ENCODE results near the gene KCNQ4.

Gene KCNQ4

GRCh38 chr1:40834968-40835545, 51.5 kb downstream of the KCNQ4 start:
- Histone ChIP-seq H3K4me2 (ENCODE audit: low read length) (no peak overlapping the region), H3K36me3 (ENCODE audit: control insufficient read depth, low read length) (no peaks in the 10 kb centered on the region), H3K9me2 (replicated peaks; ENCODE audit: control insufficient read depth, low read length) (no peaks in the 10 kb centered on the region), H3K9me3 (ENCODE audit: control insufficient read depth, insufficient read depth, low read length) (no peaks in the 10 kb centered on the region), H3K4me1 (ENCODE audit: control insufficient read depth, low read length) (no peaks in the 10 kb centered on the region), H3K27me3 (ENCODE audit: control insufficient read depth, low read length) (no peaks in the 10 kb centered on the region), H3K79me2 (ENCODE audit: control insufficient read depth, low read length) (no peaks in the 10 kb centered on the region), H3K27ac (ENCODE audit: low read depth, low read length) (no peak overlapping the region), H3K4me3 (ENCODE audit: low read length) (no peak overlapping the region), H3F3A (ENCODE audit: control insufficient read depth, insufficient read depth) (no peaks in the 10 kb centered on the region), H4K20me1 (ENCODE audit: control insufficient read depth, insufficient read depth, low read depth, low read length) (no peaks in the 10 kb centered on the region)
- no peak for TF ChIP-seq CTCF (IDR thresholded peaks at IDR 0.05; ENCODE audit: low read depth, low read length, poor library complexity, severe bottlenecking)
- no peak for TF ChIP-seq EZH2phosphoT487 (IDR thresholded peaks at IDR 0.05; ENCODE audit: borderline replicate concordance, low read length)

GRCh38 chr1:40836283-40836682, 52.7 kb downstream of the KCNQ4 start:
- no peaks in the 10 kb centered on the region for H3K79me2 ChIP-seq (ENCODE audit: control insufficient read depth, low read length)
- H3K4me1 ChIP-seq (ENCODE audit: control insufficient read depth, low read length) = no peaks in the 10 kb centered on the region
- no peaks in the 10 kb centered on the region for H3K36me3 ChIP-seq (ENCODE audit: control insufficient read depth, low read length)
- no peaks in the 10 kb centered on the region for H4K20me1 ChIP-seq (ENCODE audit: control insufficient read depth, insufficient read depth, low read depth, low read length)
- no peaks in the 10 kb centered on the region for H3K9me3 ChIP-seq (ENCODE audit: control insufficient read depth, insufficient read depth, low read length)
- H3K9me2 ChIP-seq (replicated peaks; ENCODE audit: control insufficient read depth, low read length) = no peaks in the 10 kb centered on the region
- TF ChIP-seq CTCF (IDR thresholded peaks at IDR 0.05; ENCODE audit: low read depth, low read length, poor library complexity, severe bottlenecking) (no peak), EZH2phosphoT487 (IDR thresholded peaks at IDR 0.05; ENCODE audit: borderline replicate concordance, low read length) (no peak)
- H3K27me3 ChIP-seq (ENCODE audit: control insufficient read depth, low read length) = no peaks in the 10 kb centered on the region
- H3K4me3 ChIP-seq (ENCODE audit: low read length) = no peak overlapping the region
- no peak overlapping the region for H3K4me2 ChIP-seq (ENCODE audit: low read length)
- H3F3A ChIP-seq (ENCODE audit: control insufficient read depth, insufficient read depth) = no peaks in the 10 kb centered on the region
- no peak overlapping the region for H3K27ac ChIP-seq (ENCODE audit: low read depth, low read length)

- Histone ChIP-seq H4K20me1 (ENCODE audit: control insufficient read depth, insufficient read depth, low read depth, low read length) (no peaks in the 10 kb centered on the region), H3K9me2 (replicated peaks; ENCODE audit: control insufficient read depth, low read length) (no peaks in the 10 kb centered on the region), H3K79me2 (ENCODE audit: control insufficient read depth, low read length) (no peaks in the 10 kb centered on the region), H3K36me3 (ENCODE audit: control insufficient read depth, low read length) (no peaks in the 10 kb centered on the region), H3F3A (ENCODE audit: control insufficient read depth, insufficient read depth) (no peaks in the 10 kb centered on the region), H3K4me1 (ENCODE audit: control insufficient read depth, low read length) (no peaks in the 10 kb centered on the region), H3K27ac (ENCODE audit: low read depth, low read length) (no peak overlapping the region), H3K27me3 (ENCODE audit: control insufficient read depth, low read length) (no peaks in the 10 kb centered on the region), H3K9me3 (ENCODE audit: control insufficient read depth, insufficient read depth, low read length) (no peaks in the 10 kb centered on the region), H3K4me3 (ENCODE audit: low read length) (no peak overlapping the region), H3K4me2 (ENCODE audit: low read length) (no peak overlapping the region)
- no peak for TF ChIP-seq EZH2phosphoT487 (IDR thresholded peaks at IDR 0.05; ENCODE audit: borderline replicate concordance, low read length)
Observed at GRCh38 chr1:40837601-40838000, 54.0 kb downstream of the KCNQ4 start.

- Histone ChIP-seq H3K27ac (ENCODE audit: low read depth, low read length) (no peak overlapping the region), H3K9me3 (ENCODE audit: control insufficient read depth, insufficient read depth, low read length) (no peaks in the 10 kb centered on the region), H3K27me3 (ENCODE audit: control insufficient read depth, low read length) (no peaks in the 10 kb centered on the region), H3K4me1 (ENCODE audit: control insufficient read depth, low read length) (no peaks in the 10 kb centered on the region), H3K9me2 (replicated peaks; ENCODE audit: control insufficient read depth, low read length) (no peaks in the 10 kb centered on the region), H3K79me2 (ENCODE audit: control insufficient read depth, low read length) (no peaks in the 10 kb centered on the region), H3F3A (ENCODE audit: control insufficient read depth, insufficient read depth) (no peaks in the 10 kb centered on the region), H4K20me1 (ENCODE audit: control insufficient read depth, insufficient read depth, low read depth, low read length) (no peaks in the 10 kb centered on the region), H3K36me3 (ENCODE audit: control insufficient read depth, low read length) (no peaks in the 10 kb centered on the region), H3K4me3 (ENCODE audit: low read length) (no peak overlapping the region), H3K4me2 (ENCODE audit: low read length) (no peak overlapping the region)
- TF ChIP-seq CTCF (IDR thresholded peaks at IDR 0.05; ENCODE audit: low read depth, low read length, poor library complexity, severe bottlenecking) (no peak), EZH2phosphoT487 (IDR thresholded peaks at IDR 0.05; ENCODE audit: borderline replicate concordance, low read length) (no peak)
Observed at GRCh38 chr1:40838045-40838979, 54.7 kb downstream of the KCNQ4 start.

Measured in DOHH2 (cell line).